ENCODE results near the gene EYA4. TPM values are rescaled to one million over a fixed set of nuclear protein-coding genes. Genes with fewer than 3 reads are reported as not detected.

Gene EYA4
- total RNA-seq, 1 experiment from 2014 or later: not detected

GRCh38 chr6:133568970-133569889 lies 328.1 kb downstream of the EYA4 start:
- H3K27ac ChIP-seq (ENCODE audit: low read length): no peak overlapping the region
- in situ Hi-C loops (cut with HindIII; ENCODE audit: low pct_unique_long_range_greater_than_20kb, low sequenced_read_pairs): no loop called here
- peak; percentile 91 for ATAC-seq
- no peaks in the 10 kb centered on the region for H3K9me3 ChIP-seq (ENCODE audit: control insufficient read depth, insufficient read depth, low read depth, low read length)
- BruUV-seq (replicated peaks): no TSS peak
- 0 out of 2 replicates have a peak, but pooled peaks cover 2% of the 10 kb centered on the region for H3K27me3 ChIP-seq (ENCODE audit: control insufficient read depth, insufficient read depth, low read length)
- no peaks in the 10 kb centered on the region; the same call in 1 of the 2 replicates for H3K4me1 ChIP-seq (ENCODE audit: control insufficient read depth, insufficient read depth, low read length)
- no peaks in the 10 kb centered on the region for H3K36me3 ChIP-seq (ENCODE audit: control insufficient read depth, insufficient read depth, low read length)
- intact Hi-C loops (cut with micrococcal nuclease; ENCODE audit: unreplicated experiment): loop anchor here (1.0 to 5.0 kb wide), 3 partner anchors 268 to 528 kb away; no protein-coding TSS in a partner anchor
- ChIA-PET POLR2A (interaction anchor here (0.6 kb wide), 1 partner anchor 192 kb away, joined by 3 read pairs; no protein-coding TSS in a partner anchor), CTCF (interaction anchor here (0.5 to 1.5 kb wide), 5 partner anchors 48 to 352 kb away, joined by 3 to 13 read pairs (median 5); no protein-coding TSS in a partner anchor)
- TF ChIP-seq CTCF (IDR thresholded peaks at IDR 0.05): peak; percentile 90
- no peak for TF ChIP-seq POLR2AphosphoS5 (IDR thresholded peaks at IDR 0.05; ENCODE audit: low read depth, low read length)
- peak; percentile 73 for DNase-seq (ENCODE audit: low read depth, low spot score)
- peak overlapping the region; percentile 27 to 57 for H3K4me3 ChIP-seq (ENCODE audit: low read depth in 2 of 2, low read length in 2 of 2)

GRCh38 chr6:133571681-133572080 lies 330.5 kb downstream of the EYA4 start:
- TF ChIP-seq CTCF (IDR thresholded peaks at IDR 0.05): no peak
- TF ChIP-seq REST (IDR thresholded peaks at IDR 0.05; ENCODE audit: insufficient read depth in 1 of 2, low read depth in 2 of 2, low read length in 1 of 2): no peak
- no peak for TF ChIP-seq SIN3A (IDR thresholded peaks at IDR 0.05; ENCODE audit: borderline replicate concordance, insufficient read depth, low read depth, low read length)
- H3K4me1 ChIP-seq (ENCODE audit: control insufficient read depth, insufficient read depth, low read length): no peaks in the 10 kb centered on the region; the same call in 1 of the 2 replicates
- no peaks in the 10 kb centered on the region for H3K36me3 ChIP-seq (ENCODE audit: control insufficient read depth, insufficient read depth, low read length)
- BruUV-seq (replicated peaks): no TSS peak
- no peak overlapping the region for H3K4me3 ChIP-seq (ENCODE audit: low read depth in 2 of 2, low read length in 2 of 2)
- H3K27ac ChIP-seq (ENCODE audit: low read length): no peak overlapping the region
- DNase-seq (ENCODE audit: low read depth, low spot score): no peak
- ChIA-PET CTCF (no interaction called here), POLR2A (no interaction called here)
- intact Hi-C loops (cut with micrococcal nuclease; ENCODE audit: unreplicated experiment): no loop called here
- H3K9me3 ChIP-seq (ENCODE audit: control insufficient read depth, insufficient read depth, low read depth, low read length): no peaks in the 10 kb centered on the region
- in situ Hi-C loops (cut with HindIII; ENCODE audit: low pct_unique_long_range_greater_than_20kb, low sequenced_read_pairs): no loop called here
- no peaks in the 10 kb centered on the region for H3K27me3 ChIP-seq (ENCODE audit: control insufficient read depth, insufficient read depth, low read length)
- ATAC-seq: no peak

Measured in Panc1 (cell line).